Activated CD8-positive, alpha-beta memory T cell treated with anti-CD3 and anti-CD28 coated beads, Interleukin-2, amount 50 U/mL, for 1 hour (primary cell): ENCODE results near the gene HNRNPM.
"Not testable (repeated sequence)": the region's sequence is repeated elsewhere in the genome, so short reads cannot be mapped to it uniquely, and the experiment has no call there.

ENCODE experiments used
- DNase-seq: peaks from one replicate; pipeline ENCODE4 v3.0.0-alpha.2; 2020; ENCODE audit errors: extremely low read depth

Gene HNRNPM, protein sequence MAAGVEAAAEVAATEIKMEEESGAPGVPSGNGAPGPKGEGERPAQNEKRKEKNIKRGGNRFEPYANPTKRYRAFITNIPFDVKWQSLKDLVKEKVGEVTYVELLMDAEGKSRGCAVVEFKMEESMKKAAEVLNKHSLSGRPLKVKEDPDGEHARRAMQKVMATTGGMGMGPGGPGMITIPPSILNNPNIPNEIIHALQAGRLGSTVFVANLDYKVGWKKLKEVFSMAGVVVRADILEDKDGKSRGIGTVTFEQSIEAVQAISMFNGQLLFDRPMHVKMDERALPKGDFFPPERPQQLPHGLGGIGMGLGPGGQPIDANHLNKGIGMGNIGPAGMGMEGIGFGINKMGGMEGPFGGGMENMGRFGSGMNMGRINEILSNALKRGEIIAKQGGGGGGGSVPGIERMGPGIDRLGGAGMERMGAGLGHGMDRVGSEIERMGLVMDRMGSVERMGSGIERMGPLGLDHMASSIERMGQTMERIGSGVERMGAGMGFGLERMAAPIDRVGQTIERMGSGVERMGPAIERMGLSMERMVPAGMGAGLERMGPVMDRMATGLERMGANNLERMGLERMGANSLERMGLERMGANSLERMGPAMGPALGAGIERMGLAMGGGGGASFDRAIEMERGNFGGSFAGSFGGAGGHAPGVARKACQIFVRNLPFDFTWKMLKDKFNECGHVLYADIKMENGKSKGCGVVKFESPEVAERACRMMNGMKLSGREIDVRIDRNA

DNA sequence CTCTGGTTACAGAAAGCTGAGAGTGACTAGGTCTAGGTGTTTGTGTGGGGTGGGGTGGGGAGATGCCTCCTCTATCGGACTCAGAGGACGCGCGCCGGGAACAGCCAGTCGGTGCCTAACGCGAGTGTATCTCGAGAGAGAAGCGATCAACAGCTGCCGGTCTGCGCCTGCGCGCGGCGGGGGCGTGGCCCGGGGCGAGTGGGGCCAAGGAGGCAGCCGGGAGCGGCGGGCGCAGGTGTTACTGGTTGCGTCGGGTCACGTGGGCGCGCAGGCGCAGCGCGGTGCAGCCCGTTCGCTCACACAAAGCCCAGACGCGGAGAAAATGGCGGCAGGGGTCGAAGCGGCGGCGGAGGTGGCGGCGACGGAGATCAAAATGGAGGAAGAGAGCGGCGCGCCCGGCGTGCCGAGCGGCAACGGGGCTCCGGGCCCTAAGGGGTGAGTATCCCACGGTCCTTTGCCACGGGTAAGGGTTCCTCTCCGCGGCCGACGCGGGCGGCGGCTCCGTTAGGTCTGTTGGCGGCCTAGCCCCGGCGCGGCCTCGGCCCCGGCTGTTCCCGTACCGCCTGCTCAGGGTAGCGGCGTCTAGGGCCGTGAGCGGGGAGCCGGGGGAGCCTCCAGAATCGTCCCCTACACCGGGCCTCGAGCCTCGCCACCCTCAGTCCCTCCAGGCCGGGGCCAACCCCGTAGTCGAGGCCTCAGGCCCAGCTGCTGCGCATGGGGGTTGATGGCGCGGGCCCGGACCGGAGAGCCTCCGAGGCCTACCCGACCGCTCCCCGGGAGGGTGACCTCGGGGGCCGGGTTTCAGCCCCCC lies at the start of gene HNRNPM:
Gene HNRNPM, plus strand, starts transcription at position 299 of the 811 bp plus-strand sequence. Its CDS starts 24 bp downstream, at position 323.
- peak; percentile 98 for DNase-seq

DNA sequence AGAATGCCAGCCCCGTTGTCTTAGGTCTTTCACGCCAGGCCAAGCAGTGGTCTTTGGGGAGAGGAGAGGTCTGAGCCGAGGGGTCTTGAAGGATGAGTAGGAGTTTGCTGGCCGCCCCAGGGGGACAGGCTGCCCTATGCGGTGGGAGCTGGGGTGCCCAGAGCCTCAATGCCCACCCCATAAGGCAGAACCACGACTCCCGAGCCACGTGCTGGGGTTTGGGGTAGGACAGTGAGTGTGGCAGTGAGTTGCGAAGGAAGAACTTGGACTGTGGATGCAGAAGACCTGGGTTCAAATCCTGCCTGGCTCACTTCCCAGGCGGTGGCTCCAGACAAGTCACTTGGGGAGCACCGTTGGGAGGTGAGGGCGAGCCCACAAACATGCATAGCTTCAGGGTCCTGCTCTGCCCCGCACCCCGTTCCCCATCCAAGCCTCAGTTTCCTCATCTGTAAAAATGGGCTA lies 49.1 kb upstream of the HNRNPM start:
- no peak for DNase-seq

DNA sequence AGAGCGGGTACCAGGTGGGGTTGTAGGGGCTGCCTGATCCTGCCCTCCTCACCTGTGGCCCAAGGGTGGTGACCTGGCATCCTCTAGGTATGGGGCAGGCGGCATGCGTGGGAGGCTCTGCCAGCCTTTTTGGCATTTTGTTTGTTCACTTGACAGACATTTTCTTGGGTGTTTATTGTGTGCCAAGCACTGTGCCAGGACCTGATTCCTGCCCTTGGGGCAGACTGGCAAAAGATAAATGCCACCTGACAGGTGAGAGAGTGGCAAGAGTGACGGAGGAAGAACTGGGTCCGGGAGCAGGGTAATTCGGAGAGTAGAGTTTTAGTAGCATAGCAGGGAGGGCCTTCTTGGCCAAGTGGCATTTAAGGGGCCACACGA lies 48.6 kb upstream of the HNRNPM start:
- no peak for DNase-seq

DNA sequence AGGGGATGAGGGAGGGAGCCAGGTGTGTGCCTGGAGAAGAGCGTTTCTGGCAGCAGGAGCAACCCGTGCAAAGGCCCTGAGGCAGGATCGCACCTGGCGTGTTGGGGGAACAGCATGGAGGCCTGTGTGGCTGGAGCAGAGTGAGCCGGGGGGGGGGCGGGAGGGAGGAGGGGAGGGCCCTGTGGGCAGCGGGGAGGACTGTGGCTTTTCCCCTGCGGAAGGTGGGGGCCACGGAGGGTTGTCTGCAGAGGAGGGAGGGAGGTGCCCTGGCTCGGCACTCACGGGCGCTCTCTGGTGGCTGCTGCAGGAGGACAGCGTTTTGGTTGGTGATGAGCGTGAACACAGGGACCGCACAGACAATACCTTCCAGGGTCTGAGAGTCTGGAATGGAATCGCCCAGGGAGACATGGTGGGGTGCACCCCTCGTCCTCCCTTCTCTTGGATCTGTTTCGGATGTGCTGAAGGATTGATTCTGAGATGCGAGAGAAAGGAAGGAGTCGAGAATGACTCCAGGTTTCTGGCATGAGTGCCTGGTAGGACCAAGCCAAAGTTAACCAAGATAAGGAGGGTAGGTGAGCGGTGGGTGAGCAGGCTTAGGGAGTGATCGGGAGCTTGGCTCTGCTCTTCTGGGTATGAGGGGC lies 48.1 kb upstream of the HNRNPM start:
- DNase-seq = peak; percentile 12

DNA sequence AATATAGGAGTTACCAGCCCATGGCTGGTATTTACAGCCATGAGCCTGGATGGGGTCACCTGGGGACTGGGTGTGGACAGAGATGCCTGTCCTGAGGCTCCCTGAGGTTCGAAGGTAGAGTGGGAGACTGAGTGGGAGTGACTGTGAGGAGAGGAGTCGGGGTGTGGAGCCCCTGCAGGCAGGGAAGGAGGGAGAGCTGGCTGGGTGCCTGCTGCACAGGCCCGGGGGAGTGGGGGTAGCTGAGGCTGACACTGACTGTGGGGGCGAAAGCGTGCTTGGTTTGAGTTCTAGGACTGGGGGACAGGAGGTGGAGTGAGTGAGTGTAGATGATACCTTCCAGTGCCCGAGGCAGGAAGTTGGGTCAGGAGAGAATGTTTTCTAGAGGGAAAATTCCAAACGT lies 47.5 kb upstream of the HNRNPM start:
- no peak for DNase-seq

DNA sequence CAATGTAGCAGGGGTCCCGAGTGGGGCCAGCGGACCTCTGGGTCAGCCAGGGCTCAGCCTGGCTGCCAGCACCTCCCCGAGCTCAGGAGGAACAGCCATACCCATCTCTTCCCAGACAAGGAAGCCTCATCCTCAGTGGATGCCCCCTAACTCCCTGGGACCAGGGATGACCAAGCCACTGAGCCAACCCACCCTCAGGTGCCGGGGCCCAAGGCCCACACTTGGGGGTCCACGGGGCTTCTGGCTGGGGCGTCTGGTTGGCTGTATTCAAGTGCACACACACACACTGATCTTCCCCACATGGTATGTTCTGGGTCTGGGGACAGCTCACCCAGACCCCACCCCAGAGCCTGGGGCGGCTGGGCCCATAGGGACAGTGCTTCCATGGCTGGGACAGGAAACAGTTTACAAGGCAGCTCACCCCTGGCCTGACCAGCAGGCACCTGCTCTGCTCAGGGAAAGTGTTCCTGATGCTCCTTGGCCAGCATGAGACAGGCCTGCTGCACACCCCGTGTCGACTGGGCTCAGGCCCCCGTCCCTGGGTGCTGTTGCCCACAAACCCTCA lies 46.9 kb upstream of the HNRNPM start:
- no peak for DNase-seq

DNA sequence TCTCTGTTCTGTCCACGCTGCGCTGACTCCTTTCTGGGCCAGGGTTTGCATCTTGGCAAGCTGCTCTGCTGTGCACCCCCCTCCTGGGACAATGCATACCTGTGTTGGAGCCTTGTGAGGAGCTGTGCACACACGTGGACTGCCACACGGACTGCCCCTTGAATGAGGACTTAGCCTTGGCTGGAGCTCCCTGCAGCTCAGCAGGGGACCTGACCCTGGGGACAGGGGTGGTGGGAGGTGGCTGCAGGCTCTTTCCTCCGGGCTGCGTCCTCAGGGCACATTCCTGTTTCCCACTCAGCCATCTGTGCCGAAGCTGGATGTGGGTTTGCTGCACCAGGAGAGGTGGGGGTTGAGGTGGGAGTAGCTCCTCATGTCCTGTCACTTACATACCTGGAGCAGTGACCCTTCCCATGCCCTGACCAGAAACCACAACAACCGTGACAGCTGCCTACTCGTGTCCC lies 46.4 kb upstream of the HNRNPM start:
- no peak for DNase-seq

DNA sequence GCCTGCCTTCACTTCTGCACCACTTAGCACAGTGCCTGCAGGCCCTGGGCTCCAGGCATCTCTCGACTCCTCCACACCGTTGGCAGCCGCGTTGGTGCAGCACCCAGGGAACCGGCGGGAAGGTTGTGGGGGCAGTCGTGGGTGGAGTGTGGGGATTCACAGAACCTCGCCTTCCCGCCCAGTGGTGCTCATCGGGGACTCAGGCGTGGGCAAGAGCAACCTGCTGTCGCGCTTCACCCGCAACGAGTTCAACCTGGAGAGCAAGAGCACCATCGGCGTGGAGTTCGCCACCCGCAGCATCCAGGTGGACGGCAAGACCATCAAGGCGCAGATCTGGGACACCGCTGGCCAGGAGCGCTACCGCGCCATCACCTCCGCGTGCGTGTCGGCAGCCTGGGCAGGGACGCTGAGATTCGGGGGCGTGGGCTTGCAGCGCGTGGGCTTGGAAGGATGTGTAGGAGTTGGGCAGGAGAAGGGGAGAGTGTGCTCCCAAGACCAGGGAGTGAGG lies 45.0 kb upstream of the HNRNPM start:
- DNase-seq = no peak

DNA sequence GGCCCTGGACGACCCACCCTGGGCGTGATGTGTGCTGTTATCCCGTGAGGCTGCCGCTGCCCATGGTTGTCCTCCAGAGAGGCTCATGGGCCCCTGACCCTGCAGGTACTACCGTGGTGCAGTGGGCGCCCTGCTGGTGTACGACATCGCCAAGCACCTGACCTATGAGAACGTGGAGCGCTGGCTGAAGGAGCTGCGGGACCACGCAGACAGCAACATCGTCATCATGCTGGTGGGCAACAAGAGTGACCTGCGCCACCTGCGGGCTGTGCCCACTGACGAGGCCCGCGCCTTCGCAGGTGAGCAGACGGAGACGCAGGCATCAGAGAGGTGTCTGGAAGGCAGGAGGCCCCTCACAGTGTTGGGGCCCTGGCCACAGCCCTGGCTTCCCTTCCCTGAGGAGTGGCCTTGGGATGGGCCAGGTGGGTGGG lies 42.8 kb upstream of the HNRNPM start:
- no peak for DNase-seq

DNA sequence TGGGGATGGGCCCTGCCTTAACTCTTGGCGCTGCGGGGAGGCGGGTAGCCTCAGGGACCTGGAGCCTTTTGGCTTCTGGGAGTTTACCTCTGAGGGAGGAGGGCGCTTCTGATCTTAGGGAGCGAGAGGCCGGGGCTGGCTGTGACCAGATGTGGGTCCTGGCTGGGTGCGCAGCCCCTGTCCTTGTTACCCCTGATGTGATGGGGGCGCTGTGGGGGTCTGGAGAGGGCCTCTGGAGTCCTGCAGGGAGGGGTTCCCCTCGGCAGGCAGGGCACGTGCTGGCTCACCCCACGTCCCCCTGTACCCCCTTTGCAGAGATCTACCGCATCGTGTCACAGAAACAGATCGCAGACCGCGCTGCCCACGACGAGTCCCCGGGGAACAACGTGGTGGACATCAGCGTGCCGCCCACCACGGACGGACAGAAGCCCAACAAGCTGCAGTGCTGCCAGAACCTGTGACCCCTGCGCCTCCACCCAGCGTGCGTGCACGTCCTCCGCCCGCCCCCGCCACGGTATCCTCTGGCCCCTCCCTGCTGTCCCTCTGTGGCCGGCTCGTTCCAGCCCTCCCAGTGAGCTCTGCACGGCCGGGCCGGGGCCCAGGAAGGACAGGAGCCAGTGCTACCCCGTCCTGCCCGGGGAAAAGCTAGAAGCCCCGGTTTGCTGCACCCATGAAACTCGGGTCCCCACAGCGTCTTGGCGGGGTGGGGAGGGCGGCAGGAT lies 41.5 kb upstream of the HNRNPM start:
- DNase-seq = no peak

DNA sequence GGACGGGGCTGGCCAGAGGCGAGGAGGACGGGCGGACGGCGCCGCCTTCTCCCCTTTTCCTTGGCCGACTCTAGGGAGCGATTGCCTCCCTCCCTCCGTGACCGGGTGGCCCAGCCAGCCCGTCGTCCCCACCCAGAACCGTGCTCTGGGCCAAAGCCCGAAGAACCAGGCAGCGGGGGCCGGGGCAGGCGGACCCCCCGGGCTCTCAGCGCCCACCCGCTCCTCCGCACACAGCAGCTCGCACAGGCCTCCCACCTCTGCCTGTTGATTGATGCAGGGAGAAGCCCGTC lies 41.0 kb upstream of the HNRNPM start:
- no peak for DNase-seq

DNA sequence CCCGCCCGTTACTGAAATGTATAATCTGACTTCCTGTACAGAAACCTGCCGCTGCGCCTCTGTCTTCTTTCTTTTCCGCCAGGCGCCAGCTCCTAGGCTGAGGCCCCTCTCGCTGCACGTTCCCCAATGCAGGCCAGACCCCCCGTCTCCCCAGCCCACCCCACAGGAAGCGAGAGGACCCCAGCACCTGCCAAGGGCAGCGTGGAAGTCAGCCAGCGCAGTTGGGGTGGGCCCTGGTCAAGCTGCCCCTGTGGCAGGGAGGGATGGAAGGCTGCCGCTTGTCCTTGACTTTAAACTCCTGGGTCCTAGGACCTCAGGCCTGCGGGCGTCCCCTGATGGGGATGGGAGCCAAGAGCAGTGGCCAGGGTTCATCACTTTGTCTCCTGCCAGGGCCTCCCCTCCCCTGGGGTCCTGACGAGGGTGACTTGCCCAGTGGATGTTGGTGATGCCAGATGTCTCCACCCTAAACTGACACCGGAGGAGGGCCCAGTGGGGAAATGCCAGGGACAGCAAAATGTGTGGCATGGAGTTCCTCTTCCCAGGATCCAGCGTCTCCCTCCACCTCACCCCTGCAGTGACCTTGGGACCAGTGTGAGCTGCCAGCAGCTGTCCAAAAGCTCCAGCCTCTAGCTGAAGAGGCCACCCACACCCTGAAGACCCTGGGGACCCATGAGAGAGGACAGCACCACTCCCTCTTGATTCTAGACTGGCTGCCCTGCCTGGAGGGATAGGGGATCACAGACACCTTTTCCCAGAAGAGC lies 40.2 kb upstream of the HNRNPM start:
- no peak for DNase-seq

DNA sequence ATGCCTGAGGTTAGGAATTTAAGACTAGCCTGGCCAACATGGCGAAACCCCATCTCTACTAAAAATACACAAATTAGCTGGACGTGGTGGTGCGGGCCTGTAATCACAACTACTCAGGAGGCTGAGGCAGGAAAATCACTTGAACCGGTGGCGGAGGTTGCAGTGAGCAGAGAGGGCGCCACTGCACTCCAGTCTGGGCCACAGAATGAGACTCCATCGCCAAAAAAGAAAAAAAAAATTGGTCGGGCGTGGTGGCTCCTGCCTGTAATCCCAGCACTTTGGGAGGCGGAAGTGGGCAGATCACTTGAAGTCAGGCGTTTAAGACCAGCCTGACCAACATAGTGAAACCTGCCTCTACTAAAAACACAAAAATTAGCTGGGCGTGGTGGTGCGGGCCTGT lies 34.1 kb upstream of the HNRNPM start:
- not testable (repeated sequence) for DNase-seq

DNA sequence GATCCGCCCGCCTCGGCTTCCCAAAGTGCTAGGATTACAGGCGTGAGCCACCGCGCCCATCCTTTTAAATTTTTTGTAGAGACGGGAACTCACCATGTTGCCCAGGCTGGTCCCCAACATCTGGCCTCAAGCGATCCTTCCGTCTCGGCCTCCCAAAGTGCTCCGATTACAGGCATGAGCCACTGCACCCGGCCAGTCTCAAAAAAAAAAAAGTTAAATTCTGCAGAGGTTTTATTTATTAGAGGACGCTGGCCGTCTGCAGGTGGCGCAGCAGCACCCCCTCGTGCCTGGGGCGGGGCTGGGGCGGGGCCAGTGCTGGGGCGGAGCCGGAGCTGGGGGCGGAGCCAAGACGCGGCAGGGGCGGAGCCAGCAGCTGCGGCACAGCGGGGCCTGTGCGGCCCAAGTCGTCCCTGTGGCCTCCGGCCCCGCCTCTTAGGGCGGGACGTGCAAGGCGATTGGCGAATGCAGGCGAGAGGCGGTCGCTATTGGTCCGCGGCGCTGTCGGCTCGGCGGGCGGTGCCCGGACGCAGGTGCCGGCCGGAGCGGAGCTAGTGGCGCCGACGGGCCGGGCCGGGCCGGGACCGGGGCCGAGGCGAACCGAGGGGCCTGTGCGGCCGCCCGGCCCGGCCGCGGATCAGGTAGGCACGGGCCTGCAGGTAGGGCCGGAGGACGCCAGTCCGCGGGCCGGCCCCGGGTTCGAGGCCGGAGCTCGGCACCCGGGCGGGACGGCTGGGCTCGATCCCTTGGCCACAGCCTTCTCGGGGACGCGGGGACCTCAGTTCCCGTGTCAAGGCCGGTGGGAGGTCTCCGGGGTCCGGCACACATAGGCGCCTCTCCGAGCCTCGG lies 31.8 kb upstream of the HNRNPM start, which contains the start of gene MARCHF2:
Gene MARCHF2, plus strand, starts transcription at position 523 of the 846 bp plus-strand sequence. CDS start 8,536 bp downstream, outside the sequence.
- peak; percentile 77 for DNase-seq

DNA sequence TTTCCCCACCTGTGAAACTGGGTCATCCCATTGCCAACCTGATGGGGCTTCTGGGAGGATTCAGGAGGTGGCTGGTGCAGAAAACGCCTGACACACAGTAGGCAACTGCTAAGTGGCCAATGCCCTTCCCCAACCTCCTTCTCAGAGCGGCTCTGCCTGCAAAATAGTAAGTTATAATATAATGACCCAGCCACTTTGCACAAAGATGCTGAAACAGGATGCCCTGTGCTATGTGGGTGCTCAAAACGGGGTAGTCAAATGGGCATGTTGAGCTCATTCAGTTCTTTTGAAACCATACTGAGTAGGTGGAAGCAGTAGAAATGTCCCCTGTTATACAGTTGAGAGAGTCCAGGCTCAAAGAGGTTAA lies 31.2 kb upstream of the HNRNPM start:
- no peak for DNase-seq

DNA sequence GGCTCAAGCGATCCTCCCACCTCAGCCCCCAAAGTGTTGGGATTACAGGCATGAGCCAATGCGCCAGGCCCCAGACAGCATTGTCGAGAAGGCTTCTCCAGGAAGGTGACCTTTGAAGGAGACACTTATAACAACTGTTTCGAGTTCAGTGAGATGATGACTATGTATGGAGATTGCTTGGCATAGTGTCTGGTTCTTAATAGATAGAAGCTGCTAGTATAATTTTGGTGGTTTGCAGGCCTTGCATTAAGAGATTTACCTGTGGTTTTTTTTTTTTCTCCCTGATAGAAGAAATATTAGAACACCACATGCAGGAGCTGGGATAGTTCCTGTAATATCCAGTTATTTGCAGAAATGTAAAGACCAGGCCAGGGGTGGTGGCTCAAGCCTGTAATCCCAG lies 28.0 kb upstream of the HNRNPM start:
- DNase-seq = no peak

DNA sequence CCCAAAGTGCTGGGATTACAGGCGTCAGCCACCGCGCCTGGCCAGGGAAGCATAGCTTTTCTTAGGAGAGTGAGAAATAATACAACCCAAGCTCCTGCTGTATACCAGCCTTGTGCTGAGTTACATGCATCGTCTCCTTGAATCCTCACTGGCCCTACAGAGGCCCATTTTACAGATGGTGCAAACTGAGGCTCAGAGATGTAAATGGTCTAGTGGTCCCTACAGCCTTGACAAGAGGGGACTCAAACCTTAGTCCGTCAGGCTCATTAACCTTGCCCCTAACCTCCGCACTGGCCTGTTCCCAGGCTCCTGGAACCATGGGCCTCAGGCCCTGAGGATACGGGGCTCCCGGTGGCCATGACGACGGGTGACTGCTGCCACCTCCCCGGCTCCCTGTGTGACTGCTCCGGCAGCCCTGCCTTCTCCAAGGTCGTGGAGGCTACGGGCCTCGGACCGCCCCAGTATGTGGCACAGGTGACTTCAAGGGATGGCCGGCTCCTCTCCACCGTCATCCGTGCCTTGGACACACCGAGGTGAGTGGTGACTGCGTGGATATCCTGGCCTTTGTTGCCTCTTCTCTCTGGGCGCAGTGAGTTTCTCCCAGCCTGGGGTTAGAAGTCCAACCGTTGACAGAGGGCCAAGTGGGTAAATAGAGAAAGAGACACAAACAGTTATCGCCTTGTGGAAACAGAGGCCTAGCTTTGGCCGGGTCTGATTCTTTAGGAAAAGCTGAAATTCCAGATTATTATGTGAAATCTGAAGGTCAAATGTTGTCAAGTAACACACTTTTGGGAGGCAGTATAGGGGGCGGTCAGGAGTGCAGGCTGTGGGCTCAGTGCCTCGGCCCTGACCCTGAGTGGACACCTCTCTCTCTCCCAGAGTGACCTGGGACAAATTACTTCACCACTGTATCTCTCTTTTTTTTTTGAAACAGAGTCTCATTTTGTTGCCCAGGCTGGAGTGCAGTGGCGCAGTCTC lies 23.0 kb upstream of the HNRNPM start:
- no peak for DNase-seq

DNA sequence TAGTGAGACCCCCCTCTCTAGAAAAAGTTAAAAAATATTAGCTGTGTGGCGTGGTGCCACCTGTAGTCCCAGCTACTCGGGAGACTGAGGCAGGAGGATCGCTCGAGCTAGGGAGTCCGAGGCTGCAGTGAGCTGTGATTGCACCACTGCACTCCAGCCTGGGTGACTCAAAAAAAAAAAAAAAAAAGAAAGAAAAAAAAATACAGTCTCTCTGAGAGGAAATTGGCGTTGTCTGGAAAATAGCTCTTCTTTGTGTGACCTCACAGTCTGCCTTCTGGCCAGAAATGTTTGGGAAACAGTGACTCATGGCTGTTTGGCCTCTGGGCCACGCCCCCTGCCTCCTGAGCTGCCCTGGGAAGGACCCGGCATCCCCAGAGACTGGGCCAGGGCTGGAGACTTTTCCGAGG lies 21.0 kb upstream of the HNRNPM start:
- DNase-seq = no peak
